GM12878 (cell line): ENCODE measurements around the gene TATDN2. TPM values are rescaled to one million over a fixed set of nuclear protein-coding genes. Genes with fewer than 3 reads are reported as not detected.

Experiments
- ATAC-seq: fragments of 200-7000 bp; cut with Tn5 transposase; 3 replicates; pipeline ENCODE4 v1.9.1; 2020; ENCODE audit warnings: mild to moderate bottlenecking, moderate library complexity
- BruUV-seq: library from RNA; stranded (reverse); fragments of 400-500 nt; replicated peaks from 2 replicates; lab custom pipeline; 2021; lab: Mats Ljungman, UMichigan
- CTCF ChIA-PET: fragments of 300-600 bp; sonication (Branson Sonifier 250); formaldehyde crosslinking; extraction: SDS; loops from one replicate; lab custom pipeline; 2021; ENCODE audit warnings: inconsistent platforms; lab: Yijun Ruan, JAX
- POLR2A ChIA-PET: fragments of 350-600 bp; formaldehyde crosslinking; extraction: SDS; loops from one replicate; lab custom pipeline; 2021; ENCODE audit warnings: inconsistent platforms; lab: Charles Lee
- RAD21 ChIA-PET: fragments of 300-600 bp; sonication (Branson Sonifier 250); formaldehyde crosslinking; loops from one replicate; lab custom pipeline; 2023; ENCODE audit warnings: antibody characterized with exemption; ENCODE audit not compliant: unreplicated experiment; lab: Charles Lee
- SMC1A ChIA-PET: fragments of 300-600 bp; sonication (Branson Sonifier 250); formaldehyde crosslinking; loops from one replicate; lab custom pipeline; 2023; ENCODE audit not compliant: unreplicated experiment, uncharacterized antibody; lab: Charles Lee
- DNase-seq: peaks from one replicate; pipeline ENCODE4 v3.0.0-alpha.2; 2011; ENCODE audit warnings: low read depth, low spot score
- FAIRE-seq: peaks from 3 replicates; lab custom pipeline; 2011; peaks lifted over from hg19 to GRCh38; lab: Jason Lieb, UNC
- H2AFZ ChIP-seq: 2 replicates; pipeline ENCODE4 v1.6.0; 2011; ENCODE audit warnings: low read depth, low read length, control low read depth; ENCODE audit not compliant: control insufficient read depth
- H3K27ac ChIP-seq: 2 replicates; pipeline ENCODE4 v1.5.1; 2011; ENCODE audit warnings: control low read depth; ENCODE audit not compliant: control insufficient read depth, insufficient read depth
- H3K27me3 ChIP-seq, 2 experiments: replicated peaks in 1 of 2; 2 replicates each; pipeline versions ENCODE4 v1.6.0 to v1.6.1; 2011; ENCODE audit warnings: low read length in 1 of 2; ENCODE audit not compliant: control insufficient read depth in 2 of 2, insufficient read depth in 2 of 2
- H3K36me3 ChIP-seq, 2 experiments: 2 replicates each; pipeline ENCODE4 v1.5.1; 2011; ENCODE audit warnings: low read length in 1 of 2; ENCODE audit not compliant: control insufficient read depth in 2 of 2, insufficient read depth in 2 of 2
- H3K4me1 ChIP-seq: 2 replicates; pipeline ENCODE4 v1.6.1; 2011; ENCODE audit warnings: mild to moderate bottlenecking, low read length, moderate library complexity, mixed read lengths; ENCODE audit not compliant: control insufficient read depth, insufficient read depth
- H3K4me2 ChIP-seq: 2 replicates; pipeline ENCODE4 v1.6.0; 2011; ENCODE audit warnings: control low read depth; ENCODE audit not compliant: control insufficient read depth, insufficient read depth
- H3K4me3 ChIP-seq: fragments of 200-600 bp; sonication (generic); 2 replicates; pipeline ENCODE4 v1.5.1; 2016
- H3K79me2 ChIP-seq: 2 replicates; pipeline ENCODE4 v1.6.0; 2011; ENCODE audit warnings: low read length; ENCODE audit not compliant: control insufficient read depth, insufficient read depth
- H3K9ac ChIP-seq: 2 replicates; pipeline ENCODE4 v1.8.0; 2011; ENCODE audit warnings: low read length, control low read depth, mixed read lengths; ENCODE audit not compliant: control insufficient read depth, insufficient read depth
- H3K9me3 ChIP-seq: replicated peaks from 3 replicates; pipeline ENCODE4 v1.5.1; 2011; ENCODE audit warnings: mild to moderate bottlenecking, low read length; ENCODE audit not compliant: control insufficient read depth, insufficient read depth
- H4K20me1 ChIP-seq: 2 replicates; pipeline ENCODE4 v1.6.0; 2011; ENCODE audit not compliant: control insufficient read depth, insufficient read depth
- ATF7 ChIP-seq: fragments of 450-650 bp; IDR thresholded peaks from 2 replicates; pipeline ENCODE4 v1.6.1; 2016; ENCODE audit warnings: low read depth, mild to moderate bottlenecking
- BCL3 ChIP-seq: IDR thresholded peaks from 2 replicates; pipeline ENCODE4 v1.6.1; 2011; ENCODE audit warnings: borderline replicate concordance, low read depth, mild to moderate bottlenecking, moderate library complexity, low read length; ENCODE audit not compliant: insufficient read depth, poor library complexity, severe bottlenecking
- CHD2 ChIP-seq: IDR thresholded peaks from 2 replicates; pipeline ENCODE4 v1.6.1; 2011; ENCODE audit warnings: low read depth, low read length, improper control_type of control experiment, borderline replicate concordance
- EZH2 ChIP-seq: IDR thresholded peaks from 2 replicates; pipeline ENCODE4 v1.6.1; 2012; ENCODE audit warnings: low read depth, mild to moderate bottlenecking, control low read depth, inconsistent platforms, low read length, borderline replicate concordance; ENCODE audit not compliant: control insufficient read depth
- FOXM1 ChIP-seq: IDR thresholded peaks from 2 replicates; pipeline ENCODE4 v1.6.1; 2012; ENCODE audit warnings: low read depth, mild to moderate bottlenecking, inconsistent platforms, low read length, moderate library complexity
- MXI1 ChIP-seq: fragments of 150-350 bp; IDR thresholded peaks from 2 replicates; pipeline ENCODE4 v1.6.1; 2011; ENCODE audit warnings: low read depth, mild to moderate bottlenecking, inconsistent platforms, low read length, improper control_type of control experiment
- PBX3 ChIP-seq: IDR thresholded peaks from 2 replicates; pipeline ENCODE4 v1.6.1; 2011; ENCODE audit warnings: mild to moderate bottlenecking, low read depth, low read length, moderate library complexity; ENCODE audit not compliant: insufficient replicate concordance
- PML ChIP-seq: IDR thresholded peaks from 2 replicates; pipeline ENCODE4 v1.6.1; 2012; ENCODE audit warnings: low read length, inconsistent platforms
- SIN3A ChIP-seq: IDR thresholded peaks from 2 replicates; pipeline ENCODE4 v1.6.1; 2012; ENCODE audit warnings: low read depth, low read length, improper control_type of control experiment
- STAT3 ChIP-seq: IDR thresholded peaks from 2 replicates; pipeline ENCODE4 v1.6.1; 2011; ENCODE audit warnings: low read depth, low read length, improper control_type of control experiment
- ZNF622 ChIP-seq: fragments of 450-650 bp; IDR thresholded peaks from 2 replicates; pipeline ENCODE4 v1.6.1; 2017; ENCODE audit warnings: mild to moderate bottlenecking, inconsistent platforms
- in situ Hi-C: fragments of 300-500 bp; cut with MboI; formaldehyde crosslinking; loops from 9 replicates; pipeline ENCODE4 v1.14.3; 2018; ENCODE audit warnings: mixed read lengths
- intact Hi-C: fragments of 100-400 bp; cut with micrococcal nuclease; formaldehyde crosslinking; loops from one replicate; pipeline ENCODE4 v1.14.2; 2022; ENCODE audit not compliant: unreplicated experiment
- polyA plus RNA-seq, 11 experiments: library from polyadenylated mRNA; depleted of rRNA in 4 of 11; unstranded in 6 of 11; stranded (reverse) in 5 of 11; fragments of >200 nt; fragmentation: Nextera tagmentation in 4 of 11; fragmentation: Illumina TruSeq in 1 of 11; extraction: Ambion mirVana in 4 of 11; extraction: Trizol in 1 of 11; gene quantifications; 1 replicate in 1 of 11; 2 replicates in 10 of 11; pipeline versions ENCODE4 v1.2.1 to v1.2.3, GENCODE V29; 2011 to 2016; ENCODE audit warnings: inconsistent platforms in 2 of 11, missing spikeins in 2 of 11, low read depth in 1 of 11
- total RNA-seq, 4 experiments: library from RNA; depleted of rRNA in 3 of 4; stranded (reverse); fragments of >200 nt in 3 of 4; fragmentation: Illumina TruSeq in 1 of 4; extraction: Trizol in 1 of 4; gene quantifications; 2 replicates each; pipeline versions ENCODE4 v1.2.1 to v1.2.3, GENCODE V29; 2013 to 2021
- TF ChIP-seq, protein P1 (sequence below), 3 experiments: IDR thresholded peaks in 2 of 3; conservative IDR thresholded peaks in 1 of 3; 2 replicates each; pipeline ENCODE4 v1.5.1; 2011; ENCODE audit warnings: low read depth in 3 of 3, low read length in 3 of 3, mild to moderate bottlenecking in 3 of 3, control low read depth in 2 of 3, moderate library complexity in 2 of 3, inconsistent platforms in 1 of 3, mixed read lengths in 1 of 3; ENCODE audit not compliant: control insufficient read depth in 2 of 3, insufficient read depth in 1 of 3; ENCODE audit errors: extremely low read depth in 1 of 3
- TF ChIP-seq, protein P2 (sequence below): fragments of 450-650 bp; formaldehyde crosslinking; IDR thresholded peaks from 2 replicates; pipeline ENCODE4 v1.4.0; 2022; ENCODE audit warnings: mild to moderate bottlenecking, moderate library complexity
- TF ChIP-seq, protein P3 (sequence below): fragments of 450-650 bp; IDR thresholded peaks from 2 replicates; pipeline ENCODE4 v1.6.1; 2016; ENCODE audit warnings: mild to moderate bottlenecking

Gene TATDN2
- total and polyA plus RNA-seq, 10 of the 15 experiments (the other 5 are each of a cell fraction or from before 2014, with no cell fraction given): 4.2 to 36.5 (median 15.8) TPM

DNA sequence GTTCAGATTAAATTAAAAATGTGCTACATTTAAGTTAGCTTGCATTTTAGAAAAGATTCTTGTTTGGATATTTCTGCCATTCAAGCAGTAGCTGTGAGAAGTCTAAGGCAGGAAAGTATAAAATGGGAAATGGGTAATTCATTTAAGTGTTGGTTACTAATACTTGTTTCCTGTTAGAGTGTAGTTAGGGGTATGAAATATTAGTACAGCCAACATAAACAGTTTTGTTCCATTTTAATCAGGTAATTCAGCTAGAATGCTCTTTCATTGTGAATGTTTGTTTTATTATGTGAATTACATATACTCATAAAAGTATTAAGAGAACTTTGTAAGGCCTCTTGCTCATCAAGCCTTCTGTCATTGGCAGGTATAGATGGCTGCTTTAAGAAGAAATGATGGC, 19.9 kb downstream of the TATDN2 start:
- ATAC-seq: no peak
- Histone ChIP-seq H3K9ac (no peak overlapping the region), H4K20me1 (no peaks in the 10 kb centered on the region; the same call in 1 of the 2 replicates), H3K79me2 (peaks cover 54% of the 10 kb centered on the region), H3K27ac (no peak overlapping the region), H2AFZ (no peak overlapping the region), H3K4me1 (no peaks in the 10 kb centered on the region), H3K9me3 (no peaks in the 10 kb centered on the region), H3K36me3 (peaks cover 22 to 33% of the 10 kb centered on the region in 2 experiments; a peak in 3 of 4 replicates), H3K4me3 (no peak overlapping the region), H3K27me3 (no peaks in the 10 kb centered on the region), H3K4me2 (no peak overlapping the region)
- no peak for DNase-seq
- no peak for FAIRE-seq
- in situ Hi-C loops (no loop called here), intact Hi-C loops (no loop called here)
- RAD21 ChIA-PET: no interaction called here
- TF ChIP-seq CHD2: no peak
- no peak for TF ChIP-seq STAT3
- no peak for TF ChIP-seq PML
- no peak for TF ChIP-seq ZNF622
- no peak for TF ChIP-seq ATF7
- no peak for TF ChIP-seq EZH2
- TF ChIP-seq BCL3: no peak
- TF ChIP-seq MXI1: no peak
- no peak for TF ChIP-seq FOXM1
- TF ChIP-seq, protein P1, sequence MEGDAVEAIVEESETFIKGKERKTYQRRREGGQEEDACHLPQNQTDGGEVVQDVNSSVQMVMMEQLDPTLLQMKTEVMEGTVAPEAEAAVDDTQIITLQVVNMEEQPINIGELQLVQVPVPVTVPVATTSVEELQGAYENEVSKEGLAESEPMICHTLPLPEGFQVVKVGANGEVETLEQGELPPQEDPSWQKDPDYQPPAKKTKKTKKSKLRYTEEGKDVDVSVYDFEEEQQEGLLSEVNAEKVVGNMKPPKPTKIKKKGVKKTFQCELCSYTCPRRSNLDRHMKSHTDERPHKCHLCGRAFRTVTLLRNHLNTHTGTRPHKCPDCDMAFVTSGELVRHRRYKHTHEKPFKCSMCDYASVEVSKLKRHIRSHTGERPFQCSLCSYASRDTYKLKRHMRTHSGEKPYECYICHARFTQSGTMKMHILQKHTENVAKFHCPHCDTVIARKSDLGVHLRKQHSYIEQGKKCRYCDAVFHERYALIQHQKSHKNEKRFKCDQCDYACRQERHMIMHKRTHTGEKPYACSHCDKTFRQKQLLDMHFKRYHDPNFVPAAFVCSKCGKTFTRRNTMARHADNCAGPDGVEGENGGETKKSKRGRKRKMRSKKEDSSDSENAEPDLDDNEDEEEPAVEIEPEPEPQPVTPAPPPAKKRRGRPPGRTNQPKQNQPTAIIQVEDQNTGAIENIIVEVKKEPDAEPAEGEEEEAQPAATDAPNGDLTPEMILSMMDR (IDR thresholded peaks at IDR 0.05 in 2 of 3, conservative IDR thresholded peaks at IDR 0.05 in 1 of 3; ENCODE audit: control insufficient read depth in 2 of 3, extremely low read depth in 1 of 3, insufficient read depth in 1 of 3, low read depth in 3 of 3, low read length in 3 of 3): no peak
- TF ChIP-seq, protein P2, sequence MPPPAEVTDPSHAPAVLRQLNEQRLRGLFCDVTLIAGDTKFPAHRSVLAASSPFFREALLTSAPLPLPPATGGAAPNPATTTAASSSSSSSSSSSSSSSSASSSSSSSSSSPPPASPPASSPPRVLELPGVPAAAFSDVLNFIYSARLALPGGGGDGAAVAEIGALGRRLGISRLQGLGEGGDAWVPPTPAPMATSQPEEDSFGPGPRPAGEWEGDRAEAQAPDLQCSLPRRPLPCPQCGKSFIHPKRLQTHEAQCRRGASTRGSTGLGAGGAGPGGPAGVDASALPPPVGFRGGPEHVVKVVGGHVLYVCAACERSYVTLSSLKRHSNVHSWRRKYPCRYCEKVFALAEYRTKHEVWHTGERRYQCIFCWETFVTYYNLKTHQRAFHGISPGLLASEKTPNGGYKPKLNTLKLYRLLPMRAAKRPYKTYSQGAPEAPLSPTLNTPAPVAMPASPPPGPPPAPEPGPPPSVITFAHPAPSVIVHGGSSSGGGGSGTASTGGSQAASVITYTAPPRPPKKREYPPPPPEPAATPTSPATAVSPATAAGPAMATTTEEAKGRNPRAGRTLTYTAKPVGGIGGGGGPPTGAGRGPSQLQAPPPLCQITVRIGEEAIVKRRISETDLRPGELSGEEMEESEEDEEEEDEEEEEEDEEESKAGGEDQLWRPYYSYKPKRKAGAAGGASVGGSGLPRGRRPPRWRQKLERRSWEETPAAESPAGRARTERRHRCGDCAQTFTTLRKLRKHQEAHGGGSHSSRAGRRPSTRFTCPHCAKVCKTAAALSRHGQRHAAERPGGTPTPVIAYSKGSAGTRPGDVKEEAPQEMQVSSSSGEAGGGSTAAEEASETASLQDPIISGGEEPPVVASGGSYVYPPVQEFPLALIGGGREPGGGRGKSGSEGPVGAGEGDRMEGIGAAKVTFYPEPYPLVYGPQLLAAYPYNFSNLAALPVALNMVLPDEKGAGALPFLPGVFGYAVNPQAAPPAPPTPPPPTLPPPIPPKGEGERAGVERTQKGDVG (CRISPR knock-in tag): no peak
- TF ChIP-seq, protein P3, sequence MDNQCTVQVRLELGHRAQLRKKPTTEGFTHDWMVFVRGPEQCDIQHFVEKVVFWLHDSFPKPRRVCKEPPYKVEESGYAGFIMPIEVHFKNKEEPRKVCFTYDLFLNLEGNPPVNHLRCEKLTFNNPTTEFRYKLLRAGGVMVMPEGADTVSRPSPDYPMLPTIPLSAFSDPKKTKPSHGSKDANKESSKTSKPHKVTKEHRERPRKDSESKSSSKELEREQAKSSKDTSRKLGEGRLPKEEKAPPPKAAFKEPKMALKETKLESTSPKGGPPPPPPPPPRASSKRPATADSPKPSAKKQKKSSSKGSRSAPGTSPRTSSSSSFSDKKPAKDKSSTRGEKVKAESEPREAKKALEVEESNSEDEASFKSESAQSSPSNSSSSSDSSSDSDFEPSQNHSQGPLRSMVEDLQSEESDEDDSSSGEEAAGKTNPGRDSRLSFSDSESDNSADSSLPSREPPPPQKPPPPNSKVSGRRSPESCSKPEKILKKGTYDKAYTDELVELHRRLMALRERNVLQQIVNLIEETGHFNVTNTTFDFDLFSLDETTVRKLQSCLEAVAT: no peak
- no peak for TF ChIP-seq SIN3A
- TF ChIP-seq PBX3: no peak
- SMC1A ChIA-PET: no interaction called here
- CTCF ChIA-PET: interaction anchor here (1.3 kb wide), 1 partner anchor 12 kb away, joined by 6 read pairs; no protein-coding TSS in a partner anchor
- POLR2A ChIA-PET: interaction anchor here (0.9 to 1.2 kb wide), 3 partner anchors 10 to 53 kb away, joined by 3 read pairs; partner anchors contain the start of gene SEC13
- BruUV-seq: no TSS peak
